CD14-positive monocyte (primary cell): ENCODE data around the gene DUS2. TPM values are rescaled to one million over a fixed set of nuclear protein-coding genes. Genes with fewer than 3 reads are reported as not detected.

ENCODE experiments used
- DNase-seq, 3 donors: peaks; one replicate each; pipeline ENCODE4 v3.0.0-alpha.2; 2011 to 2022
- H2AFZ ChIP-seq: 2 replicates; pipeline ENCODE4 v1.6.0; 2012; ENCODE audit warnings: mild to moderate bottlenecking, low read depth, low read length, inconsistent platforms; ENCODE audit not compliant: insufficient read depth, poor library complexity, severe bottlenecking
- H3K27ac ChIP-seq, 2 donors: 1 replicate in 1 of 2; 2 replicates in 1 of 2; pipeline ENCODE4 v1.5.1; 2012 to 2013; ENCODE audit warnings: low read length in 2 of 2, control low read depth in 1 of 2, inconsistent platforms in 1 of 2, low read depth in 1 of 2, mild to moderate bottlenecking in 1 of 2
- H3K27me3 ChIP-seq, 2 donors: one replicate each; pipeline versions ENCODE4 v1.6.0 to v1.6.1; 2011 to 2013; ENCODE audit warnings: low read length in 2 of 2; ENCODE audit not compliant: control insufficient read depth in 2 of 2, insufficient read depth in 2 of 2
- H3K36me3 ChIP-seq, 2 donors: replicated peaks in 1 of 2; 1 replicate in 1 of 2; 2 replicates in 1 of 2; pipeline versions ENCODE4 v1.5.1 to v1.6.1; 2012 to 2013; ENCODE audit warnings: low read length in 2 of 2, control low read depth in 1 of 2, inconsistent platforms in 1 of 2, mild to moderate bottlenecking in 1 of 2; ENCODE audit not compliant: insufficient read depth in 2 of 2, control insufficient read depth in 1 of 2
- H3K4me1 ChIP-seq, 2 donors: 1 replicate in 1 of 2; 2 replicates in 1 of 2; pipeline versions ENCODE4 v1.5.1 to v1.6.1; 2012 to 2013; ENCODE audit warnings: low read length in 2 of 2, control low read depth in 1 of 2, inconsistent platforms in 1 of 2, mild to moderate bottlenecking in 1 of 2, moderate library complexity in 1 of 2; ENCODE audit not compliant: insufficient read depth in 2 of 2, control insufficient read depth in 1 of 2
- H3K4me2 ChIP-seq: replicated peaks from 2 replicates; pipeline ENCODE3; 2012; ENCODE audit warnings: low read length, moderate library complexity, mild to moderate bottlenecking; ENCODE audit not compliant: poor library complexity, severe bottlenecking; ENCODE audit errors: extremely low read depth
- H3K4me3 ChIP-seq, 3 experiments: fragments of 200-600 bp in 1 of 3; sonication (generic) in 1 of 3; replicated peaks in 1 of 3; 1 replicate in 2 of 3; 2 replicates in 1 of 3; pipeline ENCODE4 v1.5.1; 2011 to 2013; ENCODE audit warnings: low read length in 3 of 3, mild to moderate bottlenecking in 3 of 3, control low read depth in 2 of 3, low read depth in 2 of 3, inconsistent platforms in 1 of 3, moderate library complexity in 1 of 3
- H3K79me2 ChIP-seq: 2 replicates; pipeline ENCODE4 v1.6.0; 2012; ENCODE audit warnings: mild to moderate bottlenecking, control low read depth, inconsistent platforms, low read length, moderate library complexity; ENCODE audit not compliant: insufficient read depth
- H3K9ac ChIP-seq: 2 replicates; pipeline ENCODE4 v1.6.0; 2017; ENCODE audit warnings: low read length, mild to moderate bottlenecking; ENCODE audit not compliant: insufficient read depth, poor library complexity, severe bottlenecking
- H3K9me3 ChIP-seq, 2 donors: replicated peaks in 1 of 2; 1 replicate in 1 of 2; 2 replicates in 1 of 2; pipeline versions ENCODE4 v1.5.1 to v1.6.1; 2012 to 2013; ENCODE audit warnings: low read length in 2 of 2, control low read depth in 1 of 2; ENCODE audit not compliant: control insufficient read depth in 1 of 2, insufficient read depth in 1 of 2
- H4K20me1 ChIP-seq: 2 replicates; pipeline ENCODE4 v1.6.0; 2012; ENCODE audit warnings: mild to moderate bottlenecking, low read length, control low read depth, moderate library complexity; ENCODE audit not compliant: insufficient read depth
- H3K27ac Mint-ChIP-seq, 7 donors: one replicate each; pipeline ENCODE4 v1.8.0; 2020; ENCODE audit warnings: mild to moderate bottlenecking in 7 of 7, mixed read lengths in 7 of 7, moderate library complexity in 6 of 7, inconsistent platforms in 2 of 7
- H3K27me3 Mint-ChIP-seq, 3 donors: one replicate each; pipeline ENCODE4 v1.8.0; 2021 to 2022; ENCODE audit warnings: low read depth in 3 of 3, mild to moderate bottlenecking in 3 of 3, mixed read lengths in 3 of 3, moderate library complexity in 3 of 3, inconsistent platforms in 1 of 3
- H3K36me3 Mint-ChIP-seq, 2 donors: one replicate each; pipeline ENCODE4 v1.8.0; 2020; ENCODE audit warnings: mixed read lengths in 2 of 2, inconsistent platforms in 1 of 2, mild to moderate bottlenecking in 1 of 2
- H3K4me1 Mint-ChIP-seq: one replicate; pipeline ENCODE4 v1.8.0; 2020; ENCODE audit warnings: mild to moderate bottlenecking, mixed read lengths
- H3K4me3 Mint-ChIP-seq, 2 donors: one replicate each; pipeline ENCODE4 v1.8.0; 2020; ENCODE audit warnings: mild to moderate bottlenecking in 2 of 2, mixed read lengths in 2 of 2, moderate library complexity in 1 of 2
- H3K9me3 Mint-ChIP-seq, 7 donors: one replicate each; pipeline ENCODE4 v1.8.0; 2020 to 2022; ENCODE audit warnings: mixed read lengths in 7 of 7, mild to moderate bottlenecking in 6 of 7, moderate library complexity in 6 of 7, inconsistent platforms in 2 of 7
- WGBS: methylation state at CpG from one replicate; pipeline ENCODE4 v1.1.5; 2013; ENCODE audit warnings: missing lambda C conversion rate; ENCODE audit not compliant: insufficient coverage; 5-methylcytosine and 5-hydroxymethylcytosine counted together
- intact Hi-C, 2 donors: fragments of 100-400 bp; cut with micrococcal nuclease; formaldehyde crosslinking; loops; one replicate each; pipeline versions ENCODE4 v1.15.0 to v1.15.1; 2023
- polyA plus RNA-seq, 3 donors: library from polyadenylated mRNA; depleted of rRNA in 1 of 3; unstranded in 2 of 3; stranded (reverse) in 1 of 3; fragments of 300-500 nt in 2 of 3; fragments of >200 nt in 1 of 3; fragmentation: Illumina TruSeq in 2 of 3; gene quantifications; 1 replicate in 2 of 3; 2 replicates in 1 of 3; pipeline ENCODE4 v1.2.3, GENCODE V29; 2012 to 2021
- TF ChIP-seq, protein P1 (sequence below): fragments of 200-600 bp; IDR thresholded peaks from one replicate; pipeline ENCODE4 v1.8.0; 2022; ENCODE audit warnings: antibody characterized with exemption, mild to moderate bottlenecking

Gene DUS2
- polyA plus RNA-seq, 3 donors: 18.4 to 40.7 (median 33.2) TPM

- WGBS: no CpG with 5 or more reads among the region's 2 CpGs
- H3K4me2 ChIP-seq: no peak overlapping the region
- H3K4me3 ChIP-seq: no peak overlapping the region
- H3K4me3 Mint-ChIP-seq: no peak overlapping the region
- no peaks in the 10 kb centered on the region for H3K9me3 ChIP-seq
- H3K27ac Mint-ChIP-seq: peak overlapping the region in 1 of 7 donors; percentile 38
- no peaks in the 10 kb centered on the region for H3K27me3 ChIP-seq
- H4K20me1 ChIP-seq: peaks cover 98% of the 10 kb centered on the region
- peaks cover 0 to 5% of the 10 kb centered on the region in 2 donors for H3K36me3 ChIP-seq
- TF ChIP-seq, protein P1, sequence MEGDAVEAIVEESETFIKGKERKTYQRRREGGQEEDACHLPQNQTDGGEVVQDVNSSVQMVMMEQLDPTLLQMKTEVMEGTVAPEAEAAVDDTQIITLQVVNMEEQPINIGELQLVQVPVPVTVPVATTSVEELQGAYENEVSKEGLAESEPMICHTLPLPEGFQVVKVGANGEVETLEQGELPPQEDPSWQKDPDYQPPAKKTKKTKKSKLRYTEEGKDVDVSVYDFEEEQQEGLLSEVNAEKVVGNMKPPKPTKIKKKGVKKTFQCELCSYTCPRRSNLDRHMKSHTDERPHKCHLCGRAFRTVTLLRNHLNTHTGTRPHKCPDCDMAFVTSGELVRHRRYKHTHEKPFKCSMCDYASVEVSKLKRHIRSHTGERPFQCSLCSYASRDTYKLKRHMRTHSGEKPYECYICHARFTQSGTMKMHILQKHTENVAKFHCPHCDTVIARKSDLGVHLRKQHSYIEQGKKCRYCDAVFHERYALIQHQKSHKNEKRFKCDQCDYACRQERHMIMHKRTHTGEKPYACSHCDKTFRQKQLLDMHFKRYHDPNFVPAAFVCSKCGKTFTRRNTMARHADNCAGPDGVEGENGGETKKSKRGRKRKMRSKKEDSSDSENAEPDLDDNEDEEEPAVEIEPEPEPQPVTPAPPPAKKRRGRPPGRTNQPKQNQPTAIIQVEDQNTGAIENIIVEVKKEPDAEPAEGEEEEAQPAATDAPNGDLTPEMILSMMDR: no peak
- peaks cover 100% of the 10 kb centered on the region for H3K79me2 ChIP-seq
- peaks cover 39% of the 10 kb centered on the region for H3K4me1 Mint-ChIP-seq
- no peak overlapping the region for H2AFZ ChIP-seq
- intact Hi-C loops: no loop called here
- no peak for DNase-seq
- no peak overlapping the region for H3K9ac ChIP-seq
- H3K27ac ChIP-seq: no peak overlapping the region
- H3K27me3 Mint-ChIP-seq: no peaks in the 10 kb centered on the region
- peaks cover 0 to 2% (median 0%) of the 10 kb centered on the region in 7 donors for H3K9me3 Mint-ChIP-seq
- peaks cover 16 to 21% of the 10 kb centered on the region in 2 donors for H3K4me1 ChIP-seq
- peaks cover 2 to 10% of the 10 kb centered on the region in 2 donors for H3K36me3 Mint-ChIP-seq
These were observed 73.4 kb downstream of the DUS2 start for GRCh38 chr16:68096491-68096890.

DNA sequence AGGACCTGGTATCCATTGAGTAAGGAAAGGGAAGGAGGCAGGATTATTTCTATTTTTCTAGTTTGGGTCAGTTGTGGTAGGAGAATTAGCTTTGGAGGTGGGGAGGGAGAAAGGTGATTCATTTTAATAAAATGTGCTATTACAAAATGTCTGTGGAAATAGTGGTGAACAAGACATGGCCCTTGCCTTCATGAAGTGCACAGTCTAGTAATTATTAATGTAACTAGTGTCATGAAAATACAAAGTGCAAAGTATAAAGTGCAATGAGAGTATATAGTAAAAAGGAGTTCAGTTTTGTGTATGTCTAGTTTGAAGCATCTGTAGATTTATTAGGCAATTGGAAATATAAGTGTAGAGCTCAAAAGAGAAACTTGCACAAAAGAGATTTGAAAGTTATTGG, 74.0 kb downstream of the DUS2 start:
- H3K36me3 Mint-ChIP-seq: peaks cover 2 to 10% of the 10 kb centered on the region in 2 donors
- H3K9me3 Mint-ChIP-seq: peaks cover 0 to 2% (median 0%) of the 10 kb centered on the region in 7 donors
- intact Hi-C loops: no loop called here
- no peak overlapping the region for H3K4me3 Mint-ChIP-seq
- Histone ChIP-seq H3K27ac (no peak overlapping the region), H3K4me1 (peaks cover 10 to 15% of the 10 kb centered on the region in 2 donors), H3K27me3 (no peaks in the 10 kb centered on the region), H3K79me2 (peaks cover 100% of the 10 kb centered on the region), H4K20me1 (peaks cover 98% of the 10 kb centered on the region), H2AFZ (no peak overlapping the region), H3K36me3 (peaks cover 0 to 5% of the 10 kb centered on the region in 2 donors), H3K9ac (no peak overlapping the region), H3K9me3 (no peaks in the 10 kb centered on the region), H3K4me3 (no peak overlapping the region), H3K4me2 (no peak overlapping the region)
- H3K27ac Mint-ChIP-seq: peak overlapping the region in 1 of 7 donors; percentile 1
- TF ChIP-seq, protein P1: no peak
- peaks cover 35% of the 10 kb centered on the region for H3K4me1 Mint-ChIP-seq
- no peaks in the 10 kb centered on the region for H3K27me3 Mint-ChIP-seq
- DNase-seq: no peak
